ENCODE measurements around the gene AFDN. TPM values are rescaled to one million over a fixed set of nuclear protein-coding genes. Genes with fewer than 3 reads are reported as not detected.
A peak's percentile ranks its signal among the peaks of the same experiment; 100 is the strongest.

Gene AFDN
- polyA plus RNA-seq, 1 donor from 2014 or later = 5.7 TPM

DNA sequence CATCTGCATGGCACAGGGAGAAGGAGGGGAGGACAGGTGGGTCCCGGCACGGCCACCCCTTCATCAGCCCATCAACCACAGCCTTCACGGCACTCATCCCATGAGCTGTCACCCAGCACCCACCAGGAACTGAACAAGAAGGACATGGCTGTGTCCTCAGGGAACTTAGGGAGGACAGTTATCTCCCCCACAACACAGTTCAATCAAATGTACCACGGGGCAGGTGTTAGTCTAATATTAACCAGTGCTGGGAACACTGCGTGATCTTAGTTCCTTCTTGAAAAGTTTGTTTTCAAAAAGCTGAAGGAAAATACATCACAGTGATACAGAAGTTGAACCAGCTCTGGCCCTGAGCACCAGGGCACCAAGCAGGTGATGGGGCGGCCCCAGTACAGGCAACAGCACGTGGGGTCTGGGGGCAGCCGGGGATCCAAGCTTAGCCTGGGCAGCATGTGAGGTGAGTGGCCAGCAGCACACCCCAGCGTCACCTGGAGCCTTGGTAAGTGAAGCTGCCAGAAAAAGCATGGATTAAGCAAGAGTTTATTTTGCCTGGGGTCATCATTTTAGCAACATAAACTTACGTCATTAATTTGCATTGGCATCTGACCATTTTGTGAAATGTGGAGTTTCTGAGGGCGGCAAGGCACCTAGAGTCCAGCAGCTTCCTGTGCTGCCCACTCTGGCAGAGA lies 35.5 kb upstream of the AFDN start:
- peaks cover 34% of the 10 kb centered on the region for H3K27me3 Mint-ChIP-seq
- no peak overlapping the region for H3K4me3 Mint-ChIP-seq
- H3K27ac Mint-ChIP-seq = no peak overlapping the region
- H3K4me1 Mint-ChIP-seq = peaks cover 5 to 6% (median 6%) of the 10 kb centered on the region in 3 donors
- H3K9me3 Mint-ChIP-seq = peaks cover 2 to 4% (median 3%) of the 10 kb centered on the region in 3 donors
- peaks cover 2% of the 10 kb centered on the region for H3K36me3 Mint-ChIP-seq

DNA sequence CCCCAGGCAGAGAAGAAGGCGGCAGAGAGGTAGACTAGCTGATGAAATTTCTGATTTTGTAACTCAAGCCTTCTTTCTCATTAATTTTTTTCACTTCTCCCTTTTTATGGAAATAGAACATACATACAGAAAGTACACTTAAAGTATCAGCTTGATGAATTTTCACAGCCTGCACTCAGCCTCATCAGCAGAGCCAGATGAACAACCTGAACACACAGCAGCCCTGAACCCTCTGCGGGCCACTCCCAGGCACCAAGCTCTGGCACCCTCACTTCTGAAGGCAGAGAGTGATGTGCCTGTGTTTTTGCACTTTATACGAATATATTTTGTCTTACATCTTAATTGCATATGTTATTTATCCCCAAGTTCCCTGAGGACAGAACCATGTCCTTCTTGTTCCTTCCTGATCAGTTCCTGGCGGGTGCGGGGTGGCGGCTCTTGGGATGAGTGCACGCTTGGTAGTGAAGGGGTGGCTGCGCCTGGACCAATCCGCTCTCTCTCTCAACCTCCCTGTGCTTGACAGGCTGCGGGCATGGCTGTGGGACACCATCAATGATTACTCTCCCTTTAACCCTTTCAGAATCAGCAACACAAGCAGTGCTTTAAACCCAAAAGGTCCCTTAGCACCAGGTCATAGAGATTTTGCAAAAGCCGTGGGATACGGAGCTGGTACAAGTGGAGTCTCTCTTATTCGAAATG lies 34.8 kb upstream of the AFDN start:
- Mint-ChIP-seq H3K27me3 (peaks cover 38% of the 10 kb centered on the region), H3K36me3 (peaks cover under 1% of the 10 kb centered on the region), H3K27ac (peak overlapping the region in 1 of 3 donors; percentile 67)

DNA sequence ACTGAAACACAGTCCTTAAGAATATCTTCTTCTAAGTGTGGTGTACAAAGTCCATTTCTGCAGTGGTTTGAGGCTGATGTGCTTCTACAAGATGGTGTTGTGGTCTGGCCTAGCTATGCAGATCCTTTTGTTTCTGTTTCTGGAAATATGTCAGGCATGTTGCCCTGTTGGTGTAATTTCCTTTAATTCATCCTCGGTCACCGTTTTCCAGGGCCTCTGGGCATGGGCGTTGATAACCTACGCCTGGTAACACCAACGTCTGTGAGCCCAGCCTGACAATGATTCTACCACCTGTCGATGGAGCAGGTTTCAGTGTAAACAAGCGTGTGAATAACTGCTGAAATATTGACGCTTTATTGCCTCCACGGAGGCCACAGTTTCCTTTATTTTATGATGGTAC lies 33.3 kb upstream of the AFDN start:
- no peak overlapping the region for H3K4me3 Mint-ChIP-seq
- no peaks in the 10 kb centered on the region for H3K36me3 Mint-ChIP-seq
- H3K4me1 Mint-ChIP-seq = peaks cover 4 to 10% (median 10%) of the 10 kb centered on the region in 3 donors
- H3K27ac Mint-ChIP-seq = no peak overlapping the region
- H3K27me3 Mint-ChIP-seq = peaks cover 46% of the 10 kb centered on the region
- H3K9me3 Mint-ChIP-seq = peaks cover 2 to 6% (median 3%) of the 10 kb centered on the region in 3 donors

More for the DNA sequence above, 34.8 kb upstream of the AFDN start:
- Mint-ChIP-seq H3K9me3 (peaks cover 2 to 4% (median 3%) of the 10 kb centered on the region in 3 donors), H3K4me3 (no peak overlapping the region), H3K4me1 (peaks cover 5 to 8% (median 5%) of the 10 kb centered on the region in 3 donors)

DNA sequence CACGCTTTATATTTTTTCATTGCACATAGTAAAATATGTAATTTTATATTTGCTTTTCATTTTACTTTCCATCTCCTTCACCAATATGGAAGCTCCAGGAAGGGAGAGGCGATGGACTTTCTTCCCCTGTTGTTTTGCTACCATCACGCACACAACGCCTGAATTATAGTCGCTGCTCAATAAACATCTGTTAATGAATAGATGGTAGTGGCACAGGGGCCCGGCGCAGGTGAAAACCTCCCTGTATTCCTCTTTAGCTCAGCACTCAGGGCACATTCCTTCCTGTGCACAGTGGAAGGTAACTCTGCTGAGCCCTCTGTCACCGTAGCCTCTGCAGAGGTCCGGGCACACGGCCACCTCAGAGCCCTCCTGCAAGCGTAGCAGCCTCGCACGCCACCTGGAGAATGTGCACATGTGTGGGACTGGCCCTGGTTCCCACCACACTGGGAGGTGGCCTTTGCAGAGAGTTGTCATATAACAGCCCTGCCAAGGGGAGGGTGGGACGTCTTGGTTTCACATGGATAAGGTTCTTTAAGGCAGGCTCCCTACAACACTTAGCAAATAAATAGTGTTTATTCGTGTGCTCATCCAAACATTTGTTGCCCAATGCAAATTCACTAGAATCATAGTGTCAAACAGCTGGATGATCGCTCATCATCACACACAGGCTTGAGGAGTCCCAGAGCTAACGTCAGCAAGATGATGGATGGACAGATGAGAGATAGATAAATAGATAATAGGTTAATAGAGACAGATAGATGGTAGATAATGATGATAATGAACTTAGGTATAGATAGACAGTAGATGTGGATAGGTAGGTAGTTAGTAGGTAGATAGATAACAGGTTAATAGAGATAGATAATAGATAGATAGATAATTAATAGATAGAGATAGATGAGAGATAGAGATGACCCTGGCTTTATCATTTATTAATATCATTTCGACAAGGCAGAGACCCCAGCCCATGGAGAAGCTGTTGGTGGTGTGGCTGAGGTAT lies 32.3 kb upstream of the AFDN start:
- H3K27ac Mint-ChIP-seq = no peak overlapping the region
- H3K4me3 Mint-ChIP-seq = peak overlapping the region in 2 of 4 donors; percentile 7 to 69

DNA sequence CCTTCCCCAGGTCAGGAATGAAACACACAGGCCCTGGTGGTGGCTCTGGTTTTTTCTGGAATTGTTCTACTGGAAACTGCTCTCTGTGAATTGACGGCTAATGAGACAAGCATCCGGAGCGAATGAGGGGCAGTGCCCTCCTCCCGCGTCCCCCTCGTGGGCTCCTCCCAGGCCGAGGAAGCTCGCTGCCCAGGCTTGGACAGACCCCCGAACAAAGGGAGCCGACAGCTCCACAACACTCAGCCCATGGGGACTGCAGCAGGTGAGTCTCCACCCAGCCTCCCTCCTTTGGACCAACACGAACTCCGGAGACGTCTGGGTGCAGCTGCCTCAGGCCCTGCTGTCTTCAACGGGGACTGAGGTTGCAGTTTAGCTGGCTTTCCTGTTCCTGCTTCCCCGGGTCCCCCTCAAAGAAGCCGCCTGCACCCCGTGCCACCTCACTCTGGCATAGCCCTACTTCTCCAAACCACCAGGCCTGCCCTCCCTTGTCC lies 31.3 kb upstream of the AFDN start:
- Mint-ChIP-seq H3K27me3 (peaks cover 56% of the 10 kb centered on the region), H3K4me3 (peak overlapping the region; percentile 16 to 63 (median 39)), H3K9me3 (peaks cover 2 to 6% (median 3%) of the 10 kb centered on the region in 3 donors)

More for the DNA sequence above, 32.3 kb upstream of the AFDN start:
- H3K36me3 Mint-ChIP-seq = no peaks in the 10 kb centered on the region
- H3K9me3 Mint-ChIP-seq = peaks cover 2 to 6% (median 3%) of the 10 kb centered on the region in 3 donors
- H3K27me3 Mint-ChIP-seq = peaks cover 48% of the 10 kb centered on the region
- peaks cover 4 to 10% (median 10%) of the 10 kb centered on the region in 3 donors for H3K4me1 Mint-ChIP-seq

DNA sequence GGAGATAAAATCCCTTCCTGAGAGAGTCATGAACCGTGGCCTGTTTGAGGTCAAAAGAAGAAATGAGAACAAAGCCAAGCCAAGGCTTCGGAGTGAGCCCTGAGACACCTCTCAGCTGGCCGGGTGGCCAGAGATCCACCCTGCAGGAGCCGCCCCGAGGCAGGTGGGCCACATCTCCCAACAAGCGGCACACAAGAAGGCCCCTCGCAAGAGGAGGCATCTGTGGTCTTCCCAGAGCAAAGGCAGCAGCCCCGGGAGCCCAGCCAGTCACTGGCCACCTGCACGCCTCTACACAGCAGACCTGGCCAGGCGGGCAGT lies 30.9 kb upstream of the AFDN start:
- Mint-ChIP-seq H3K4me3 (peak overlapping the region in 3 of 4 donors; percentile 29 to 63 (median 49)), H3K36me3 (no peaks in the 10 kb centered on the region), H3K27ac (peak overlapping the region in 1 of 3 donors; percentile 7), H3K27me3 (peaks cover 55% of the 10 kb centered on the region), H3K9me3 (peaks cover 2 to 6% (median 3%) of the 10 kb centered on the region in 3 donors), H3K4me1 (peaks cover 4 to 10% (median 10%) of the 10 kb centered on the region in 3 donors)

More for the DNA sequence above, 31.3 kb upstream of the AFDN start:
- Mint-ChIP-seq H3K4me1 (peaks cover 4 to 10% (median 10%) of the 10 kb centered on the region in 3 donors), H3K36me3 (no peaks in the 10 kb centered on the region), H3K27ac (peak overlapping the region in 1 of 3 donors; percentile 7)

DNA sequence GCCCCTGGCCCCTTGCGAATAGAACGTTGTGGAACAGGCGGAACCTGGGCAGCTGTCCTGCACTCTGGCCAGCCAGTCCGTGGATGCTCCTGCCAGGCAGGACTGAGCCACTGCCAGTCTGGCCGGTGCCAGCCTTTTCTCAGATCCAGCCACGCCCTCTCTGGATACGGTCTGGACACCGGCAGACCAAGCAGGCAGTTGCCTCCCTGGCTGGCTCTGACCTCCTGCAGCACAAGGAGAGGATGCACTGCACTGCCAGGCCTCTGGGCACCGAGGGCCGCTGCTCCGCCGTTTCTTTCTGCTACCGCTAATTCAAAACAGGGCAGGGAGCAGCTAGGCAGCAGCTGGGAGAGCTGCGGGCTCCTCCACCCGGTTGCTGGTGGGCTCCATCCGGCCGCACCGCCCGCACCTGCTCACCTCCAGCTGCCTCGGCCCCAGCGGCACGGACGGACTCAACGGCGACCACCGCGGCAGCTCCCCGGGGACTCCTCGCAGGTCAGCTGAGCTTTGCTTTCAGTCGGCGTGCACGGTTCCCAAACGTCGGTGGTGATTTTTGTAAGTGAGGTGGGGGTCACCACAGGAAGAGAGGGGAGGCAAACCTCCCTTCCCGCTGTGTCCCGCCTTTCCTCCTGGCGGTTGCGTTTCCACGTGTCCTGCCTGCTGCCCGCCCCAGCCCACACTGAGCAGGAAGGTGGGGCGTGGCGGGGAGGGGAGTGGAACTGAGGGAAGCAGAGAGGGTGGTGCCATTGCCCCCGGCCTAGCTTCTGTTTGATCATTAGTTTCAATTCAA lies 30.3 kb upstream of the AFDN start:
- H3K4me1 Mint-ChIP-seq = peaks cover 4 to 10% (median 10%) of the 10 kb centered on the region in 3 donors
- peaks cover 2 to 6% (median 3%) of the 10 kb centered on the region in 3 donors for H3K9me3 Mint-ChIP-seq
- H3K4me3 Mint-ChIP-seq = peak overlapping the region in 3 of 4 donors; percentile 69 to 82 (median 80)
- no peak overlapping the region for H3K27ac Mint-ChIP-seq
- peaks cover 2% of the 10 kb centered on the region for H3K36me3 Mint-ChIP-seq
- H3K27me3 Mint-ChIP-seq = peaks cover 54% of the 10 kb centered on the region

DNA sequence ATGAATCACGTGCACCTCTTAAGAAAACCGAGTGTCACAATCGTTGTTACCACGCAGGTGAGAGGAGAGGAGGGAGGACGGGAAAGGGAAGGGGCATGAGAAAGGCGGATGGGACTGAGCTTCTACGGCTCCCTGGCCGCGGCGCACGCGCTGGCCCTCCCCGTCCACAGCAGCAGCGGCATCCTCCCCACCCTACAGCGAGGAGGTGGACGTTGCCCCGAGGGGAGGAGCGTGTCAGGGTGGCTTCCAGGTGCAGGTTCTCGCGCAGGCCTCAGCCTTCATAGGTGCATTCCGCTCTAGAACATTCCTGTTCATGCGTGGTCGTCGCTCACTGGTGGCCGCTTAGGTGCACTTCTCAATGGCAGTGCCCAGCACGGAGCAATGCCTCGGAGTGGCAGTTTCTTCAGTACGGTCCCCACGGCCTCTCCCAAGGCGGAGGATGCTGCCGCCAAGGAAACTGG lies 29.7 kb upstream of the AFDN start:
- H3K4me1 Mint-ChIP-seq = peaks cover 4 to 10% (median 10%) of the 10 kb centered on the region in 3 donors
- H3K27ac Mint-ChIP-seq = no peak overlapping the region
- peaks cover 2 to 6% (median 3%) of the 10 kb centered on the region in 3 donors for H3K9me3 Mint-ChIP-seq
- H3K27me3 Mint-ChIP-seq = peaks cover 48% of the 10 kb centered on the region
- peak overlapping the region in 2 of 4 donors; percentile 69 to 80 for H3K4me3 Mint-ChIP-seq
- peaks cover 2% of the 10 kb centered on the region for H3K36me3 Mint-ChIP-seq

DNA sequence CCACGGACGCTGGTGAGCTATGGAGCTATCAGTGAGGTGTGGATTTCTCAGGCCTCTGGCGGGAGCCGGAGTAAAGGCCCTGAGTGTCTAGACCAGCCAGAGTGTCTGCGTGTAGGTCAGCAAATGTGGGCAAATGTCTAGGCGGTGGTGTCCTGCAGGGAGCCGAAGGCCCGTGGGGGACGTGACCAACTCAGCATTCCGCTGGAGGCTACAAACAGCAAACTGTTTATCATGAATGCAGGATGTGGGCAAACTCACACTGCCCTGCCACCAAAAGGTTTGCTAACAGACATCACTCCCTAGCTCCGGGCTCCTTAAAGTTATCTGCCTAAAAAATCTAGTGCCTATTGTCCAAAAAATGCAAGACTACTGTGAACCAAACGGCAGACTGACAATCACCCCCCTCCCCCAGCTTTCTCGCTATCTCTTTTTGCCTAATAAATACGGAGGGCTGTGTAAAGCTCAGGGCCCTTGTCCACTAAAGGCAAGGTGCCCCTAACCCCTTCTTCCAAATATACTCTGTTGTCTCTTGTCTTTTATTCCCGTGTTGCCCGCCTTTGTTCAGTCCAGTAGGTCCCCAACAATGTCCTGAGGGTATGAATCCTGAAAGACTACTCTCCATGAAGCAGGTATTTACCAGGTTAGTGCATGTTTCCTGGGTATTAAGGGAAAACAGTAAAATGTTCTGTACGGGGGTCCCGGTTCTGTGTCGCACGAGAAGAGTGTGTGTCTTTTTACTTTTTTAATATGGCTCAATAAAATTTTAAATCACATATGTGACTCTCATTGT lies 29.0 kb upstream of the AFDN start:
- peaks cover 2% of the 10 kb centered on the region for H3K36me3 Mint-ChIP-seq
- H3K4me1 Mint-ChIP-seq = peaks cover 4 to 10% (median 10%) of the 10 kb centered on the region in 3 donors
- peaks cover 49% of the 10 kb centered on the region for H3K27me3 Mint-ChIP-seq
- H3K9me3 Mint-ChIP-seq = peaks cover 1 to 6% (median 2%) of the 10 kb centered on the region in 3 donors
- H3K4me3 Mint-ChIP-seq = peak overlapping the region in 2 of 4 donors; percentile 12 to 71
- H3K27ac Mint-ChIP-seq = no peak overlapping the region

DNA sequence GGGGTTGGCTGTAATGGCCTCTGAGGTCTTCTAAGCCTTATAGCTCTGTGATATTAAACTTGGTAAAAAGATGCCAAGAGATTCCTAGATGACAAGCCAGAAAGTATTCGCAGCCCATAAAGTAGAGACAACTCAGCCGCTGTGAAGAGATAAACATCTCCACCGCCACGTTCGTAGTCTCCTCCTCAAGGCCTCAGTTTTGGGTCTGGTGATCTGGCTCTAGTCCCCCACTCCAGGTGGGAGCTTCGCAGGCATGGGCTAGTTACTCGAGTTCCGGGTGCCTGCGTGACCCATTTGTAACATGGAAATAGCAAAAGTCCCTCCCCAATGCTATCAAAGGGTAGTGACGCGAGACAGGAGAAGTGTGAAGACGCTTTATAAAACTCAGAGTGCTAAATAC lies 28.3 kb upstream of the AFDN start:
- Mint-ChIP-seq H3K27me3 (peaks cover 51% of the 10 kb centered on the region), H3K9me3 (peaks cover 0 to 2% (median 0%) of the 10 kb centered on the region in 3 donors), H3K36me3 (peaks cover 2% of the 10 kb centered on the region), H3K27ac (no peak overlapping the region), H3K4me1 (peaks cover 4 to 10% (median 10%) of the 10 kb centered on the region in 3 donors), H3K4me3 (no peak overlapping the region)

DNA sequence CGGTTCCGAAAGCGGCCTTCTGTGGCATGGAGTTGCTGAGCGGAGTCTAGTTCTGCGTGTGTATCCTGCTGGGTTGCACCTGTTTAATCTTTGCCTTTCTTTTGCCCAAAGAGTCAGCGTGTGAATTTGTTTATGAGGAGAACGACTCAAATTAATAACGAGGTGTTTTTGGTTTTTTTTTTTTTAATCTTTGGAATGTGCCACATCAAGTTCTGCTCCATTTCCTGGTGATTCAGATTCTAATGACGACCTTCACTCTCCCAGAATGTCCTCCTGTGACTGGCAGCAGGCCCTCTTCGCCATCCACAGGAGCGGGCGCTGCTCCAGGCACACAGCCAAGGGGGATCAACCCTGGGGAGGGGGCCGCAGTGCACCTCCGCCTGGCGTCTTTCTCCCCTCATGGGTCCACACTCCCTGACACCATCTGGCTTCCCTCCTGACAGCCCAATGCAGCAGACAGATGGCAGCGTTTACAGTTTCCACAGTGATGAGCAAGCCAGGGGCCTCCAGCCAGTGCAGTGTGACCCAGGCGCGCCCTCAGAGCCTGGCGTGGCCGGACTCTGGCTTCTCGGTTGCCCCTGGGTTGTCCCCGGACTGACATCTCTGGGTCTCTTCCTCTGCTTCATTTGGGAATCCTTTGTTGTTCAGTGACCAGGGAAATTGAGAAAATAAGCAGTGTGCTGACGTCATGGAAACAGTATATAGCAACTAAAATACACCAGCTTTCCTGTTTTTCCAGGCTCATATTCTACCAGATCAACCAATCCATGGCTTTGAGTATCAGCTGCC lies 27.5 kb upstream of the AFDN start:
- peaks cover 4 to 10% (median 10%) of the 10 kb centered on the region in 3 donors for H3K4me1 Mint-ChIP-seq
- peaks cover 52% of the 10 kb centered on the region for H3K27me3 Mint-ChIP-seq
- no peak overlapping the region for H3K27ac Mint-ChIP-seq
- H3K4me3 Mint-ChIP-seq = no peak overlapping the region
- peaks cover 0 to 2% (median 0%) of the 10 kb centered on the region in 3 donors for H3K9me3 Mint-ChIP-seq
- peaks cover 2% of the 10 kb centered on the region for H3K36me3 Mint-ChIP-seq

DNA sequence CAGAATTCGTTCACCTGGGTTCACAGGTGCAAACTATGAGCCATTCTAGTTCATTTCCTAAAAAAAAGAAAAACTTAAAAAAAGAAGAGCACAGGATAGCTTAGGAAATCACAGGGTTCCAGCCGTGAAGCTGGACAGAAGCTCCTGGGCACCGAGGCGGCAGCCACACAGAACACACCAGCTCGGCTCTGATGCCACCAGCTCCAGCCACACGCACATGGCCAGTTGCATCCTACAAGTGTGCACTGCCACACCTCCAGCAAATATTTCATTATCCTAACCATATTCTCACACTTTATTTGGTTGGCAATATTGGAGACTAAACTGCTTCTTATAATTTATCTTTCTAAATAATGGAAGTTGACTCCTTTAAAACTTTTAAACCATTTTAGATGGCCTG lies 26.2 kb upstream of the AFDN start:
- H3K9me3 Mint-ChIP-seq = peaks cover 0 to 2% (median 0%) of the 10 kb centered on the region in 3 donors
- peaks cover 42% of the 10 kb centered on the region for H3K27me3 Mint-ChIP-seq
- H3K4me3 Mint-ChIP-seq = no peak overlapping the region

More for the DNA sequence above, 26.2 kb upstream of the AFDN start:
- no peak overlapping the region for H3K27ac Mint-ChIP-seq
- peaks cover 2 to 7% (median 5%) of the 10 kb centered on the region in 3 donors for H3K4me1 Mint-ChIP-seq
- H3K36me3 Mint-ChIP-seq = peaks cover 2% of the 10 kb centered on the region

All from IgD-negative memory B cell (primary cell).